ENCODE results near the gene CIART. TPM values are rescaled to one million over a fixed set of nuclear protein-coding genes. Genes with fewer than 3 reads are reported as not detected.

The CIART gene
- total RNA-seq, 1 donor from 2014 or later, result 9.2 TPM

GRCh38 chr1:150280138-150280707, 2.1 kb upstream of the CIART start:
- Mint-ChIP-seq H3K4me3 (peak overlapping the region; percentile 10), H3K4me1 (peaks cover 34% of the 10 kb centered on the region), H3K27ac (no peak overlapping the region), H3K36me3 (peaks cover 8% of the 10 kb centered on the region), H3K27me3 (ENCODE audit: low read depth) (peaks cover 20% of the 10 kb centered on the region), H3K9me3 (no peaks in the 10 kb centered on the region)
- TF ChIP-seq, protein P1, sequence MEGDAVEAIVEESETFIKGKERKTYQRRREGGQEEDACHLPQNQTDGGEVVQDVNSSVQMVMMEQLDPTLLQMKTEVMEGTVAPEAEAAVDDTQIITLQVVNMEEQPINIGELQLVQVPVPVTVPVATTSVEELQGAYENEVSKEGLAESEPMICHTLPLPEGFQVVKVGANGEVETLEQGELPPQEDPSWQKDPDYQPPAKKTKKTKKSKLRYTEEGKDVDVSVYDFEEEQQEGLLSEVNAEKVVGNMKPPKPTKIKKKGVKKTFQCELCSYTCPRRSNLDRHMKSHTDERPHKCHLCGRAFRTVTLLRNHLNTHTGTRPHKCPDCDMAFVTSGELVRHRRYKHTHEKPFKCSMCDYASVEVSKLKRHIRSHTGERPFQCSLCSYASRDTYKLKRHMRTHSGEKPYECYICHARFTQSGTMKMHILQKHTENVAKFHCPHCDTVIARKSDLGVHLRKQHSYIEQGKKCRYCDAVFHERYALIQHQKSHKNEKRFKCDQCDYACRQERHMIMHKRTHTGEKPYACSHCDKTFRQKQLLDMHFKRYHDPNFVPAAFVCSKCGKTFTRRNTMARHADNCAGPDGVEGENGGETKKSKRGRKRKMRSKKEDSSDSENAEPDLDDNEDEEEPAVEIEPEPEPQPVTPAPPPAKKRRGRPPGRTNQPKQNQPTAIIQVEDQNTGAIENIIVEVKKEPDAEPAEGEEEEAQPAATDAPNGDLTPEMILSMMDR (IDR thresholded peaks at IDR 0.05; ENCODE audit: unreplicated experiment), result no peak
- DNase-seq (ENCODE audit: low spot score in 2 of 2, unreplicated experiment in 2 of 2), result no peak

- peak overlapping the region; percentile 74 for H3K4me3 Mint-ChIP-seq
- TF ChIP-seq, protein P1 (IDR thresholded peaks at IDR 0.05; ENCODE audit: unreplicated experiment), result peak; percentile 47
- DNase-seq (ENCODE audit: low spot score in 2 of 2, unreplicated experiment in 2 of 2), result peak in 1 of 2 experiments; percentile 56
- H3K27me3 Mint-ChIP-seq (ENCODE audit: low read depth), result peaks cover 20% of the 10 kb centered on the region
- peak overlapping the region; percentile 88 for H3K27ac Mint-ChIP-seq
- peaks cover 34% of the 10 kb centered on the region for H3K4me1 Mint-ChIP-seq
- H3K9me3 Mint-ChIP-seq, result no peaks in the 10 kb centered on the region
- H3K36me3 Mint-ChIP-seq, result peaks cover 10% of the 10 kb centered on the region
Observed at GRCh38 chr1:150281221-150281757, 1.1 kb upstream of the CIART start.

DNA sequence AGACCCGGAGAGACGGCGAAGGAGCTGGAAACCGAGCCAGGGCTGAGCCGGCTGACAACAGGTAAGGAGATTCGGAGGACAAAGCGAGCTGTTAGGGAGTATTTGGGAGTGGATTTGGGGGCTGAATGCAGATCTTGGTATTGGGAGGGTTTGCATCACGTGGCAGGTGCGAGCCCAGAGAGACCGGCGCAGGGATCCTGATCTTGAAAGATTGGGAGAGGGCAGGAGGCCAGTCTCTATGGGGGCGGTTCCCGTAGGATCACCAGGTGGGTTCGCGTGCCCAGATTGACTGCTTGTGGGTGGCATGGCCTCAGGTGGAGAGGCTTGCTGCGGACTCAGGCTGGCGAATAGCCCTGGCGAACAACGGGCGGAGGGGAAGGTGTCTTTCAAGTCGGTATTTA, 204 bp downstream of the CIART start:
- peak overlapping the region; percentile 87 for H3K27ac Mint-ChIP-seq
- DNase-seq (ENCODE audit: low spot score in 2 of 2, unreplicated experiment in 2 of 2), result peak in 1 of 2 experiments; percentile 53
- H3K36me3 Mint-ChIP-seq, result peaks cover 12% of the 10 kb centered on the region
- TF ChIP-seq, protein P1 (IDR thresholded peaks at IDR 0.05; ENCODE audit: unreplicated experiment), result no peak
- peak overlapping the region; percentile 74 for H3K4me3 Mint-ChIP-seq
- peaks cover 24% of the 10 kb centered on the region for H3K27me3 Mint-ChIP-seq (ENCODE audit: low read depth)
- peaks cover 34% of the 10 kb centered on the region for H3K4me1 Mint-ChIP-seq
- H3K9me3 Mint-ChIP-seq, result no peaks in the 10 kb centered on the region

- H3K36me3 Mint-ChIP-seq, result peaks cover 12% of the 10 kb centered on the region
- peak overlapping the region; percentile 31 for H3K27ac Mint-ChIP-seq
- peaks cover 25% of the 10 kb centered on the region for H3K27me3 Mint-ChIP-seq (ENCODE audit: low read depth)
- TF ChIP-seq, protein P1 (IDR thresholded peaks at IDR 0.05; ENCODE audit: unreplicated experiment), result no peak
- H3K4me3 Mint-ChIP-seq, result peak overlapping the region; percentile 74
- no peaks in the 10 kb centered on the region for H3K9me3 Mint-ChIP-seq
- peaks cover 30% of the 10 kb centered on the region for H3K4me1 Mint-ChIP-seq
- no peak for DNase-seq (ENCODE audit: low spot score in 2 of 2, unreplicated experiment in 2 of 2)
Observed at GRCh38 chr1:150283260-150283659, 906 bp downstream of the CIART start.

DNA sequence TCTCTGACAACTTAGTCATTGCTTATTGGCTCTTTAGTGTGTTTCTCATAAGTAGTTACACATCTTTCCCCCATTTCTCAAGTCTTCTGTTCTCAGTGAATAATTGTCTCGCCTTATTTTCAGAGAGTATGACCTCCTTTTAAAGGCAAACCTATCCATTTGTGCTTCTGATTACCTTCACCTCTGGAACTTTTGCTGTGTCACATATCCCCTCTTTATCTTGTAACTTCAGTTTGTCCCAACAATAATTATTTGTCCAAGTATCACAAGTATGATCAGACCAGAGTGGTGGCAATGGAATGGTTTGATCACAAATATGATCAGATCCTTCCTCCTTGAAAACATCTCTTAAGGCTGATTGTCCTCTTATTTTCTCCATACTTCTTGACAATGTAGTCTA, 6.0 kb downstream of the CIART start:
- Mint-ChIP-seq H3K9me3 (no peaks in the 10 kb centered on the region), H3K27me3 (ENCODE audit: low read depth) (peaks cover 15% of the 10 kb centered on the region), H3K27ac (no peak overlapping the region), H3K4me1 (peaks cover 10% of the 10 kb centered on the region), H3K4me3 (no peak overlapping the region), H3K36me3 (peaks cover 12% of the 10 kb centered on the region)
- no peak for DNase-seq (ENCODE audit: low spot score in 2 of 2, unreplicated experiment in 2 of 2)
- TF ChIP-seq, protein P1 (IDR thresholded peaks at IDR 0.05; ENCODE audit: unreplicated experiment), result no peak
